SK-N-SH treated with all-trans-retinoic acid at 6 μM for 48 hours (cell line): ENCODE data around the gene SSC4D.

Source experiments
- ATAC-seq: fragments of 200-7000 bp; cut with Tn5 transposase; 3 replicates; pipeline ENCODE4 v1.9.1; 2020; ENCODE audit warnings: mild to moderate bottlenecking, moderate library complexity
- ARNTL ChIP-seq: fragments of 450-650 bp; formaldehyde crosslinking; IDR thresholded peaks from 2 replicates; pipeline ENCODE4 v1.5.0; 2020; ENCODE audit warnings: low read depth, mild to moderate bottlenecking, moderate library complexity, borderline replicate concordance
- BACH2 ChIP-seq: fragments of 250-450 bp; sonication (Bioruptor Pico); IDR thresholded peaks from 2 replicates; pipeline ENCODE4 v1.9.0; 2021; ENCODE audit warnings: mild to moderate bottlenecking, borderline replicate concordance
- CSDC2 ChIP-seq: fragments of 250-450 bp; sonication (Bioruptor Pico); IDR thresholded peaks from 2 replicates; pipeline ENCODE4 v1.5.0; 2020; ENCODE audit warnings: mild to moderate bottlenecking, moderate library complexity
- CSRNP3 ChIP-seq: fragments of 250-450 bp; sonication (Bioruptor Pico); IDR thresholded peaks from 2 replicates; pipeline ENCODE4 v1.5.1; 2021; ENCODE audit warnings: mild to moderate bottlenecking, moderate library complexity
- ESRRG ChIP-seq: fragments of 250-450 bp; sonication (Bioruptor Pico); IDR thresholded peaks from 2 replicates; pipeline ENCODE4 v1.6.1; 2021; ENCODE audit warnings: mild to moderate bottlenecking
- GLIS3 ChIP-seq: fragments of 250-450 bp; sonication (Bioruptor Pico); IDR thresholded peaks from 2 replicates; pipeline ENCODE4 v1.5.0; 2020; ENCODE audit warnings: mild to moderate bottlenecking, moderate library complexity
- OSR1 ChIP-seq: fragments of 250-450 bp; sonication (Bioruptor Pico); IDR thresholded peaks from 2 replicates; pipeline ENCODE4 v1.8.0; 2022; ENCODE audit warnings: moderate library complexity, mild to moderate bottlenecking, inconsistent platforms
- PPARA ChIP-seq: fragments of 250-450 bp; sonication (Bioruptor Pico); IDR thresholded peaks from 2 replicates; pipeline ENCODE4 v1.5.0; 2020; ENCODE audit warnings: mild to moderate bottlenecking, borderline replicate concordance
- RARB ChIP-seq: fragments of 250-450 bp; sonication (Bioruptor Pico); IDR thresholded peaks from 2 replicates; pipeline ENCODE4 v1.8.0; 2021; ENCODE audit warnings: mild to moderate bottlenecking, moderate library complexity
- SNAI2 ChIP-seq: fragments of 250-450 bp; sonication (Bioruptor Pico); IDR thresholded peaks from 2 replicates; pipeline ENCODE4 v1.5.0; 2020; ENCODE audit warnings: mild to moderate bottlenecking, moderate library complexity
- TCF4 ChIP-seq: fragments of 250-450 bp; sonication (Bioruptor Pico); IDR thresholded peaks from 2 replicates; pipeline ENCODE4 v1.8.0; 2021; ENCODE audit warnings: mild to moderate bottlenecking, moderate library complexity, borderline replicate concordance
- TOX ChIP-seq: fragments of 250-450 bp; sonication (Bioruptor Pico); IDR thresholded peaks from 2 replicates; pipeline ENCODE4 v1.8.0; 2021; ENCODE audit warnings: mild to moderate bottlenecking, moderate library complexity, borderline replicate concordance
- ZC3H10 ChIP-seq: fragments of 250-450 bp; sonication (Bioruptor Pico); IDR thresholded peaks from 2 replicates; pipeline ENCODE4 v1.5.1; 2021; ENCODE audit warnings: mild to moderate bottlenecking, moderate library complexity
- ZFP3 ChIP-seq: fragments of 250-450 bp; sonication (Bioruptor Pico); IDR thresholded peaks from 2 replicates; pipeline ENCODE4 v1.5.0; 2020; ENCODE audit warnings: mild to moderate bottlenecking, moderate library complexity
- ZFP30 ChIP-seq: fragments of 450-650 bp; formaldehyde crosslinking; IDR thresholded peaks from 2 replicates; pipeline ENCODE4 v1.5.0; 2022; ENCODE audit warnings: mild to moderate bottlenecking, moderate library complexity
- ZNF565 ChIP-seq: fragments of 450-650 bp; formaldehyde crosslinking; conservative IDR thresholded peaks from 2 replicates; pipeline ENCODE4 v1.5.0; 2020; ENCODE audit warnings: low read depth, mild to moderate bottlenecking, moderate library complexity
- ZNF70 ChIP-seq: fragments of 450-650 bp; formaldehyde crosslinking; IDR thresholded peaks from 2 replicates; pipeline ENCODE4 v1.5.0; 2020; ENCODE audit warnings: mild to moderate bottlenecking, moderate library complexity
- ZNF8 ChIP-seq: fragments of 450-650 bp; formaldehyde crosslinking; IDR thresholded peaks from 2 replicates; pipeline ENCODE4 v1.5.0; 2020; ENCODE audit warnings: mild to moderate bottlenecking, moderate library complexity
- TF ChIP-seq, protein P1 (sequence below): fragments of 250-450 bp; sonication (Bioruptor Pico); IDR thresholded peaks from 2 replicates; pipeline ENCODE4 v1.8.0; 2021; ENCODE audit warnings: low read depth, mild to moderate bottlenecking, moderate library complexity, borderline replicate concordance
- TF ChIP-seq, protein P2 (sequence below): fragments of 250-450 bp; sonication (Bioruptor Pico); IDR thresholded peaks from 2 replicates; pipeline ENCODE4 v1.8.0; 2020; ENCODE audit warnings: mild to moderate bottlenecking, moderate library complexity, borderline replicate concordance
- TF ChIP-seq, protein P3 (sequence below): fragments of 250-450 bp; sonication (Bioruptor Pico); IDR thresholded peaks from 2 replicates; pipeline ENCODE4 v1.5.0; 2020; ENCODE audit warnings: mild to moderate bottlenecking, moderate library complexity
- TF ChIP-seq, protein P4 (sequence below): fragments of 250-450 bp; sonication (Bioruptor Pico); IDR thresholded peaks from 2 replicates; pipeline ENCODE4 v1.5.1; 2020; ENCODE audit warnings: low read depth, mild to moderate bottlenecking, moderate library complexity

The SSC4D gene

DNA sequence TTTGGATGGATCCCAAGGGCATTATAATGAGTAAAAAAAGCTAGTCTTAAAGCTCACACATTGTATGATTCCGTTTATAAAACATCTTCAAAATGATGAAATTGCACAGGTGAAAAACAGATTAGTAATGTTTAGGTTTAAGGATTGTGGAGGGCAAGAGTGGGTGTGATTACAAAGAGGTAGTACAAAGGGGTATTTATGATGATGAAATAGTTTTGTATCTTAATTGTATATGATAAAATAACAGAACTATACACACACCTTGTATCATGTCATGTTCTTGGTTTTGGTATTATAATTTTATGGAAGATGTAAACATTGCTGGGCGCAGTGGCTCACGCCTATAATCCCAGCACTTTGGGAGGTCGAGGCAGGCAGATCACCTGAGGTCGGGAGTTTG is 2.8 kb upstream of the SSC4D start:
- no peak for ATAC-seq

GRCh38 chr7:76411626-76412025 is 2.1 kb upstream of the SSC4D start:
- TF ChIP-seq PPARA (CRISPR knock-in tag) = no peak
- TF ChIP-seq, protein P1, sequence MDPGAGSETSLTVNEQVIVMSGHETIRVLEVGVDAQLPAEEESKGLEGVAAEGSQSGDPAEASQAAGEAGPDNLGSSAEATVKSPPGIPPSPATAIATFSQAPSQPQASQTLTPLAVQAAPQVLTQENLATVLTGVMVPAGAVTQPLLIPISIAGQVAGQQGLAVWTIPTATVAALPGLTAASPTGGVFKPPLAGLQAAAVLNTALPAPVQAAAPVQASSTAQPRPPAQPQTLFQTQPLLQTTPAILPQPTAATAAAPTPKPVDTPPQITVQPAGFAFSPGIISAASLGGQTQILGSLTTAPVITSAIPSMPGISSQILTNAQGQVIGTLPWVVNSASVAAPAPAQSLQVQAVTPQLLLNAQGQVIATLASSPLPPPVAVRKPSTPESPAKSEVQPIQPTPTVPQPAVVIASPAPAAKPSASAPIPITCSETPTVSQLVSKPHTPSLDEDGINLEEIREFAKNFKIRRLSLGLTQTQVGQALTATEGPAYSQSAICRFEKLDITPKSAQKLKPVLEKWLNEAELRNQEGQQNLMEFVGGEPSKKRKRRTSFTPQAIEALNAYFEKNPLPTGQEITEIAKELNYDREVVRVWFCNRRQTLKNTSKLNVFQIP = no peak
- no peak for TF ChIP-seq ZNF565 (CRISPR knock-in tag)
- TF ChIP-seq, protein P2, sequence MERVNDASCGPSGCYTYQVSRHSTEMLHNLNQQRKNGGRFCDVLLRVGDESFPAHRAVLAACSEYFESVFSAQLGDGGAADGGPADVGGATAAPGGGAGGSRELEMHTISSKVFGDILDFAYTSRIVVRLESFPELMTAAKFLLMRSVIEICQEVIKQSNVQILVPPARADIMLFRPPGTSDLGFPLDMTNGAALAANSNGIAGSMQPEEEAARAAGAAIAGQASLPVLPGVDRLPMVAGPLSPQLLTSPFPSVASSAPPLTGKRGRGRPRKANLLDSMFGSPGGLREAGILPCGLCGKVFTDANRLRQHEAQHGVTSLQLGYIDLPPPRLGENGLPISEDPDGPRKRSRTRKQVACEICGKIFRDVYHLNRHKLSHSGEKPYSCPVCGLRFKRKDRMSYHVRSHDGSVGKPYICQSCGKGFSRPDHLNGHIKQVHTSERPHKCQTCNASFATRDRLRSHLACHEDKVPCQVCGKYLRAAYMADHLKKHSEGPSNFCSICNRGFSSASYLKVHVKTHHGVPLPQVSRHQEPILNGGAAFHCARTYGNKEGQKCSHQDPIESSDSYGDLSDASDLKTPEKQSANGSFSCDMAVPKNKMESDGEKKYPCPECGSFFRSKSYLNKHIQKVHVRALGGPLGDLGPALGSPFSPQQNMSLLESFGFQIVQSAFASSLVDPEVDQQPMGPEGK (CRISPR knock-in tag) = no peak
- TF ChIP-seq, protein P3, sequence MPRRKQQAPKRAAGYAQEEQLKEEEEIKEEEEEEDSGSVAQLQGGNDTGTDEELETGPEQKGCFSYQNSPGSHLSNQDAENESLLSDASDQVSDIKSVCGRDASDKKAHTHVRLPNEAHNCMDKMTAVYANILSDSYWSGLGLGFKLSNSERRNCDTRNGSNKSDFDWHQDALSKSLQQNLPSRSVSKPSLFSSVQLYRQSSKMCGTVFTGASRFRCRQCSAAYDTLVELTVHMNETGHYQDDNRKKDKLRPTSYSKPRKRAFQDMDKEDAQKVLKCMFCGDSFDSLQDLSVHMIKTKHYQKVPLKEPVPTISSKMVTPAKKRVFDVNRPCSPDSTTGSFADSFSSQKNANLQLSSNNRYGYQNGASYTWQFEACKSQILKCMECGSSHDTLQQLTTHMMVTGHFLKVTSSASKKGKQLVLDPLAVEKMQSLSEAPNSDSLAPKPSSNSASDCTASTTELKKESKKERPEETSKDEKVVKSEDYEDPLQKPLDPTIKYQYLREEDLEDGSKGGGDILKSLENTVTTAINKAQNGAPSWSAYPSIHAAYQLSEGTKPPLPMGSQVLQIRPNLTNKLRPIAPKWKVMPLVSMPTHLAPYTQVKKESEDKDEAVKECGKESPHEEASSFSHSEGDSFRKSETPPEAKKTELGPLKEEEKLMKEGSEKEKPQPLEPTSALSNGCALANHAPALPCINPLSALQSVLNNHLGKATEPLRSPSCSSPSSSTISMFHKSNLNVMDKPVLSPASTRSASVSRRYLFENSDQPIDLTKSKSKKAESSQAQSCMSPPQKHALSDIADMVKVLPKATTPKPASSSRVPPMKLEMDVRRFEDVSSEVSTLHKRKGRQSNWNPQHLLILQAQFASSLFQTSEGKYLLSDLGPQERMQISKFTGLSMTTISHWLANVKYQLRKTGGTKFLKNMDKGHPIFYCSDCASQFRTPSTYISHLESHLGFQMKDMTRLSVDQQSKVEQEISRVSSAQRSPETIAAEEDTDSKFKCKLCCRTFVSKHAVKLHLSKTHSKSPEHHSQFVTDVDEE (CRISPR knock-in tag) = no peak
- no peak for TF ChIP-seq ZNF8
- no peak for TF ChIP-seq ESRRG (CRISPR knock-in tag)
- no peak for TF ChIP-seq CSRNP3 (CRISPR knock-in tag)
- no peak for TF ChIP-seq RARB (CRISPR knock-in tag)
- TF ChIP-seq ZFP3 = no peak
- no peak for ATAC-seq

More for the DNA sequence above, 2.8 kb upstream of the SSC4D start:
- TF ChIP-seq, protein P2 (CRISPR knock-in tag) = no peak
- TF ChIP-seq BACH2 (CRISPR knock-in tag) (no peak), GLIS3 (CRISPR knock-in tag) (no peak), ZNF565 (CRISPR knock-in tag) (no peak), ARNTL (CRISPR knock-in tag) (no peak), TCF4 (CRISPR knock-in tag) (no peak), CSDC2 (CRISPR knock-in tag) (no peak), RARB (CRISPR knock-in tag) (no peak), ZC3H10 (CRISPR knock-in tag) (no peak), PPARA (CRISPR knock-in tag) (no peak), OSR1 (CRISPR knock-in tag) (no peak), TOX (CRISPR knock-in tag) (no peak), ZNF8 (no peak), ZFP30 (CRISPR knock-in tag) (no peak), SNAI2 (CRISPR knock-in tag) (no peak), ZFP3 (no peak), ZNF70 (CRISPR knock-in tag) (no peak)
- TF ChIP-seq, protein P1 = no peak
- TF ChIP-seq, protein P4, sequence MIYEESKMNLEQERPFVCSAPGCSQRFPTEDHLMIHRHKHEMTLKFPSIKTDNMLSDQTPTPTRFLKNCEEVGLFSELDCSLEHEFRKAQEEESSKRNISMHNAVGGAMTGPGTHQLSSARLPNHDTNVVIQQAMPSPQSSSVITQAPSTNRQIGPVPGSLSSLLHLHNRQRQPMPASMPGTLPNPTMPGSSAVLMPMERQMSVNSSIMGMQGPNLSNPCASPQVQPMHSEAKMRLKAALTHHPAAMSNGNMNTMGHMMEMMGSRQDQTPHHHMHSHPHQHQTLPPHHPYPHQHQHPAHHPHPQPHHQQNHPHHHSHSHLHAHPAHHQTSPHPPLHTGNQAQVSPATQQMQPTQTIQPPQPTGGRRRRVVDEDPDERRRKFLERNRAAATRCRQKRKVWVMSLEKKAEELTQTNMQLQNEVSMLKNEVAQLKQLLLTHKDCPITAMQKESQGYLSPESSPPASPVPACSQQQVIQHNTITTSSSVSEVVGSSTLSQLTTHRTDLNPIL (CRISPR knock-in tag) = no peak
- TF ChIP-seq, protein P3 (CRISPR knock-in tag) = no peak
